HG03439 (cell line): ENCODE data around the gene ASH1L.
"Not testable (repeated sequence)": the region's sequence is repeated elsewhere in the genome, so short reads cannot be mapped to it uniquely, and the experiment has no call there.

ENCODE experiments used
- ATAC-seq: cut with Tn5 transposase; IDR thresholded peaks from one replicate; pipeline ENCODE4 v1.9.1; 2021; ENCODE audit warnings: mild to moderate bottlenecking, moderate library complexity; ENCODE audit not compliant: unreplicated experiment

ASH1L gene, protein sequence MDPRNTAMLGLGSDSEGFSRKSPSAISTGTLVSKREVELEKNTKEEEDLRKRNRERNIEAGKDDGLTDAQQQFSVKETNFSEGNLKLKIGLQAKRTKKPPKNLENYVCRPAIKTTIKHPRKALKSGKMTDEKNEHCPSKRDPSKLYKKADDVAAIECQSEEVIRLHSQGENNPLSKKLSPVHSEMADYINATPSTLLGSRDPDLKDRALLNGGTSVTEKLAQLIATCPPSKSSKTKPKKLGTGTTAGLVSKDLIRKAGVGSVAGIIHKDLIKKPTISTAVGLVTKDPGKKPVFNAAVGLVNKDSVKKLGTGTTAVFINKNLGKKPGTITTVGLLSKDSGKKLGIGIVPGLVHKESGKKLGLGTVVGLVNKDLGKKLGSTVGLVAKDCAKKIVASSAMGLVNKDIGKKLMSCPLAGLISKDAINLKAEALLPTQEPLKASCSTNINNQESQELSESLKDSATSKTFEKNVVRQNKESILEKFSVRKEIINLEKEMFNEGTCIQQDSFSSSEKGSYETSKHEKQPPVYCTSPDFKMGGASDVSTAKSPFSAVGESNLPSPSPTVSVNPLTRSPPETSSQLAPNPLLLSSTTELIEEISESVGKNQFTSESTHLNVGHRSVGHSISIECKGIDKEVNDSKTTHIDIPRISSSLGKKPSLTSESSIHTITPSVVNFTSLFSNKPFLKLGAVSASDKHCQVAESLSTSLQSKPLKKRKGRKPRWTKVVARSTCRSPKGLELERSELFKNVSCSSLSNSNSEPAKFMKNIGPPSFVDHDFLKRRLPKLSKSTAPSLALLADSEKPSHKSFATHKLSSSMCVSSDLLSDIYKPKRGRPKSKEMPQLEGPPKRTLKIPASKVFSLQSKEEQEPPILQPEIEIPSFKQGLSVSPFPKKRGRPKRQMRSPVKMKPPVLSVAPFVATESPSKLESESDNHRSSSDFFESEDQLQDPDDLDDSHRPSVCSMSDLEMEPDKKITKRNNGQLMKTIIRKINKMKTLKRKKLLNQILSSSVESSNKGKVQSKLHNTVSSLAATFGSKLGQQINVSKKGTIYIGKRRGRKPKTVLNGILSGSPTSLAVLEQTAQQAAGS (N-terminal part only)

DNA sequence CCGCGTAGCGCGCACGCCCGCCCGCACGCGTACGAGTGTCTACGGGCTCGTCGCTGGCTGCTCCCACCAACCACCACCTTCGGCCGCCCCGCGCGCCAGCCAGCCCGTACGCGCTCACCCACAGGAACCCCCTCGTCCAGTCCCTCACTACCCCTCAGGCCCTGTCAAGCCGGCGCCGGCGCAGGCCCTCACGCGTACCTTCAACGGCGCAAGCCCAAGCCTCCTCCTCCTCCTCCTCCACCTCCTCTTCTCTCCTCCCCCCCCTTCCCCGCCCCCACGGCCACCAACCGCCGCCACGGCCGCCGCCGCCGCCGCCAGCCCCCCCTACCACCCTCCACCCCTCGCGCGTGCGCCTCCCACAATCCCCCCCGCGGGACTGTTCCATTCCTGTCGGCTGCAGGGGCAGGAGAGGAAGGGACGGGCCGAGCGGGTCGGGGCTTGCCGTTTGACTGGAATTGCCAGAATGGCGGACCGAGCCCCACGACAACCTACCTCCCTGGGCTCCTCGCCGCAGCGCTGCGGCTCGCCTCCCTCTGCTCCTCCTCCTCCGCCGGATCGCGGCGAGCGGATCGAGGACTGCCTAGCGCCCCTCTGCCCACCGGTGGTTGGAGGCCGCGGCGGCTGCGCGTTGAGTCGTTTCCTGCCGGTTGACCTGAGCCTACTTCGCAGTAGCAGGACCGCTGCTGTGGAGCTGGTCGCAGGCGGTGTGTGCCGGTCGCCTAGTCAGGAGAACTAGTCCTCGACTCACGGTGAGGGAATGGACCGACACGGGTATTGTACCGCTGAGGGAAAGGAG, at the start of gene ASH1L:
Gene ASH1L (minus strand): TSS at position 223 of the 796 bp plus-strand sequence. CDS start 41,284 bp downstream, outside the sequence.
- ATAC-seq: peak; percentile 78

DNA sequence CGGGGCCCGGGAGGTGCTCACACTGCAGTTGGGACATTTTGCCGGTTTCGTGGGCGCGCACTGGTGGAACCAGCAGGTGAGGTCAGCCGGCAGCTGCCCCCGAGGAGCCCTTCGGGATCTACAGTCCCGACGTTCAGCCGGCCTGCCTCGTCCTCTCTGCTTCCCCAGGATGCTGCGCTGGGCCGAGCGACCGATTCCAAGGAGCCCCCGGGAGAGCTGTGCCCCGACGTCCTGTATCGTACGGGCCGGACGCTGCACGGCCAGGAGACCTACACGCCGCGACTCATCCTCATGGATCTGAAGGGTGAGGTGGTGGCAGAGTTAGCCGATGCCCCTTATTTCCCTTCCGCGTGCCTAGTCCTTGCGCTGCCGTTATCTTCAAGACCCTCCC, 47.6 kb upstream of the ASH1L start:
- peak; percentile 22 for ATAC-seq

DNA sequence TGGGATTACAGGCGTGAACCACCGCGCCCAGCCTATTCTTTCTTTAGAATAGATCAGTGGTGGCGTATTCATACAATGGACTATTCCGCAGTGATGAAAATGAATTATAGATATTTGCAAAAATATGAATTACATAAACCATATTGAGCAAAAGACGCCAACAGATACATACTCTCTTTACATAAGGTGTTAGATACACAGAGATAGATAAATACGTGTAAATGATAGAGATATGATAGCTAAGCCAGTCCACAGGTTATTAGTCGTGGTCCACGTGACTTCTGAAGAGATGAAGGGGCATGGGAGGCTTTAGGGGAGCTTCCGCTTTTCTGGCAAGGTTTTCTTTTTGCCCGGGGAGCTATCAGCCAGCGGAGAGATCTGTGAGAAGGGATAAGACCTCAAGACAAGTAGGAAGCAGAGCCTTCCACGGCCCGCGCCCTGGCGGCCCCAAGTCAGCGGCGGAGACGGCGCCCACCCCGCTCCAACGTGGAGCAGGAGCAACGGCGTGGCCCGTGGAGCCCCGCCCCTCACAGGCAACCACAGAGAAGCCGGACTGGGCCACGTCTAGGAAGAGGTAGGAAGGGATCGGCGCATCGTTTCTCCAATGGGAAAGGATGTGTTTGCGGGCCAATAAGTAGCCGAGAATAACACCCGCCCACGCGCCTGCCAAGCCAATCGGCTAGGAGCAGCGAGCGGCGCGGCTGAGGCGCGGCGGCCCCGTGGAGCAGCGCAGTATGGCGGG, 47.1 kb upstream of the ASH1L start, which contains the start of gene MSTO1:
Gene MSTO1 (plus strand): TSS at position 704 of the 742 bp plus-strand sequence. CDS start 31 bp downstream, at position 735.
- ATAC-seq: peak; percentile 89

DNA sequence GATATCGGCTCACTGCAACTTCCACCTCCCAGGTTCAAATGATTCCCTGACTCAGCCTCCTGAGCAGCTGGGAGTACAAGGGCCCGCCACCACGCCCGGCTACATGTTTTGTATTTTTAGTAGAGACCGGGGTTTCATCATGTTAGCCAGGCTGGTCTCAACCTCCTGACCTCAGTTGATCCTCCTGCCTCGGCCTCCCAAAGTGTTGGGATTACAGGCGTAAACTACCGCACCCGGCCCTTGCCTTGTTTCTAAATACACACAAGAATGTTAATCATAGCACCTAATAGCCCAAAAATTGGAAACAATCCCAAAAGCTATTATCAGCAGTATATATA, 46.3 kb upstream of the ASH1L start:
- ATAC-seq: no peak

DNA sequence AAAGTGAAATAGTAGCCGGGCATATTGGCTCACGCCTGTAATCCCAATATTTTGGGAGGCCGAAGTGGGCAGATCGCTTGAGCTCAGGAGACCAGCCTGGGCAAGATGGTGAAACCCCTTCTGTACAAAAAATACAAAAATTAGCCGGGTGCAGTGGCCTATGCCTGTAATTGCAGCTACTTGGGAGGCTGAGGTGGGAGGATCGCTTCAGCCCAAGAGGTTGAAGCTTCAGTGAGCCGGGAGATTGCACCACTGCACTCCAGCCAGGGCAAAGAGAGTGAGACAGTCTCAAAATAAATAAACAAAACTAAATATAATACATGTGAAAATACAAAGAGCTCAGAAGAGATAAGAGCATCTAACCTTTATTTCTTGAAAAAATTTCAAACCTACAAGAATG, 45.1 kb upstream of the ASH1L start:
- no peak for ATAC-seq

DNA sequence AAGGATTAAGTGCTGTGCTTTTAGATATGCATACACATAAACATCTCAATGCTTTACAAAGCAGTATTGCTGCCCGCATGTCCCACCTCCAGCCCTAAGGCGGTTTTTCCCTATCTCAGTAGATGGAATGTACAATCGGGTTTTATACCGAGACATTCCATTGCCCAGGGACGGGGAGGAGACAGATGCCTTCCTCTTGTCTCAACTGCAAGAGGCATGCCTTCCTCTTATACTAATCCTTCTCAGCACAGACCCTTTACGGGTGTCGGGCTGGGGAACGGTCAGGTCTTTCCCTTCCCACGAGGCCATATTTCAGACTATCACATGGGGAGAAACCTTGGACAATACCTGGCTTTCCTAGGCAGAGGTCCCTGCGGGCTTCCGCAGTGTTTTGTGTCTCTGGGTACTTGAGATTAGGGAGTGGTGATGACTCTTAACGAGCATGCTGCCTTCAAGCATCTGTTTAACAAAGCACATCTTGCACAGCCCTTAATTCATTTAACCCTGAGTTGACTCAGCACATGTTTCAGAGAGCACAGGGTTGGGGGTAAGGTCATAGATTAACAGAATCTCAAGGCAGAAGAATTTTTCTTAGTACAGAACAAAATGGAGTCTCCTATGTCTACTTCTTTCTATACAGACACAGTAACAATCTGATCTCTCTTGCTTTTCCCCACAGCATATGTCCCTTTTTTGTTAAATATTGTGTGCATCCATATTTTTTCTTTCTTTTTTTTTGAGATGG, 37.4 kb upstream of the ASH1L start:
- ATAC-seq: not testable (repeated sequence)

DNA sequence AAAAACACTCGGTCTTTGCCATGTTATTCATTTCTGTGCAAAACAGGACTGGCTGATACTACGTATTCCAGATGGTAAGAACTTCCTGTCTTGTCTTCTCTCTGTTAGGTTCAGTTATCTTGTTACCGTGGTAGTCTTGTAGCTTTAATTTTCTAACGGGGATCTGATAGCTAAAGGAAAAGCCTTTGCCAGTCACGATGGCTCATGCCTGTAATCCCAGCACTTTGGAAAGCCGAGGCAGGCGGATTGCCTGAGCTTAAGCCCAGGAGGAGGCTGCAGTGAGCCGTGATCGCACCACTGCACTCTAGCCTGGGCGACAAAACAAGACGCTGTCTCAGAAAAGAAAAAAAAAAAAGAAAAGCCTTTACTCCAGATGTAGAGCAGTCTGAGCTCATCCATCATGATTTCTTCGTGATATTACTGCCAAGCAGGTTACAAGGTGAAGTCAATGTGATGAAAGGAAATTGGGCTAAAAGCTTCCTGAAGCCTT, 36.3 kb upstream of the ASH1L start:
- ATAC-seq: no peak

DNA sequence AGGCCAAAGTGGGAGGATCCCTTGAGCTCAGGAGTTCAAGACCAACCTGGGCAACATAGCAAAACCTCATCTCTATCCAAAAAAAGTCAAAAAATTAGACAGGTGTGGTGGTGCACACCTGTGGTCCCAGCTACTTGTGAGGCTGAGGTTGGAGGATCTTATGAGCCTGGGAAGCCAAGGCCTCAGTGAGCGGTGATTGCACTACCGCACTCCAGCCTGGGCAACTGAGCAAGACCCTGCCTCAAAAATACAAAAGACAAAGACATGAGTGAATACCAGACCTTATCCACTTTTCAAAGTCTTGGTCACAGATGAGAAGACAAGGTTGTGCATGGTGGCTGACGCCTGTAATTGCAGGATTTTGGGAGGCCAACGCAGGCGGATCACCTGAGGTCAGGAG, 34.3 kb upstream of the ASH1L start:
- ATAC-seq: no peak

DNA sequence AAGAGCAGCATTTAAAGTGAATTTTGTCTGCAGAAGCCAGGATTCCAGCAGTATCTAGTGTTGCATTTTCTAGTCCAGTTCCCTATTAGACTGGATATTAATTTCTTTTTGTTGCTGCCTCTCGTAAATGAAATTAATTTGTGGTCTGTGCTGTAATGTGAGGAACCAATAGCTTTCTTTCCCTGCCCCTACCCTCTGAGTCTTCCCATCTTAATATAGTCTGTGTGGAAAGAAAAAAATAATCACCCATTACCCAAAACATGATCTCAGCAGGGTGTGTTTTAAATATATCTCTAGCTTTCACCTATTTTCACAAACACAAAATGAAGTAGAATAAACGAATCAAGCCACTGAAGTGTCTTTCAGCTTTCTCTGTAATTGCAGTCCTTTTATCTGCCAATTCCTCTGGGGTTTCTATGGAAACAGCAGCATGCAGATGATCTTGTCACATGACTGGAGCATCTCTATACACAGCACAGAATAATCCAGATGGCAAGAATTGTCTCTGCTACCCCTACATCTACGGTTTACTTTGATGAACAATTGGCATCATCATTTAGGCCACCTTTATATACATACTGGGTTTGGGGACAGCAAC, 33.4 kb upstream of the ASH1L start:
- ATAC-seq: not testable (repeated sequence)

DNA sequence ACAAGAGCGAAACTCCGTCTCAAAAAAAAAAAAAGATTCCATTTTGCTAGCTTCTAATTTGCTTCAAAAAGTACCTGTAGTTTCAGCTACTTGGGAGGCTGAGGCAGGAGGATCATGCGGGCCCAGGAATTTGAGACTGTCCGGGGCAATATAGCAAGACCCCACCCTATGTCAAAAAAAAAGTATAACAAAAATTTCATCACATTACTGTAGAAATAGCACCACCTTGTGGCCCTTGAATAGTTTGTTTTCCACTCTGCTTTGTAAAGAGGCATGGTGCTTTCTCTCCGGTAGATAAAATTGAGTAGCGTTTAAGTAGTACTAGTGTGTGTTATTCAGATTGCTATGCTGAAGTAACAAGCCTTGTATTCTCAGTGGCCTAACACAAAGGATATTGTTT, 29.2 kb upstream of the ASH1L start:
- no peak for ATAC-seq

DNA sequence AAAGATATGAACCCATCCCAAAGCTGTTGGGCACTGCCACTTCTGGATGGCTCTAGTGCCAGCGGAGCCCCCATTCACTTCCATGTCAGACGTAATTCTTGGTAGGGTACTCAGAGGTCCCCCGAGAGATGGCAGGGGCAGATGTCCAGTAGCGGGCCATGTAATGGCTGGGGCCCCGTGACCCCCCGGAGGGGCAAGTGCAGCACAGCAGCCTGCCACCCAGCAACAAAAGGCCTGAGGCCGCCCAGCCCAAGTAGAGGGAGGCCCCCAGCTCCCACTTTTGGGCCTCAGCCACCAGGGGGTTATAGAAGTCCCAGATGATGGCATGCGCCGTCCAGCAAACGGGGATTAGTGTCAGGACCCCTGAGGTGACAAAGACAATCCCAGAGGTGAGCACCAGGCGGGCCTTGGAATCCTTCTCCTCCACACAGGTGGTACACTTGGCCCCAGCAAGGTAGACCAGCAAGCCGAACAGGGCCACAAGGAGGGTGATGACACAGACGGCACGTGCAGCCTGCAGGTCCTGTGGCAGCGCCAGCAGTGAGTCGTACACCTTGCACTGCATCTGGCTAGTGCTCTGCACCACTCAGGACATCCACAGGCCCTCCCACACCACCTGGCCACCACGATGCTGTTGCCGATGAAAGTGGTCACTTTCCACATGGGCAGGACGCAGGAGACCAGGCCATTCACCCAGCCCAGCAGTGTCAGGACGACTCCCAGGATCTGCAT, 28.1 kb upstream of the ASH1L start:
- not testable (repeated sequence) for ATAC-seq

DNA sequence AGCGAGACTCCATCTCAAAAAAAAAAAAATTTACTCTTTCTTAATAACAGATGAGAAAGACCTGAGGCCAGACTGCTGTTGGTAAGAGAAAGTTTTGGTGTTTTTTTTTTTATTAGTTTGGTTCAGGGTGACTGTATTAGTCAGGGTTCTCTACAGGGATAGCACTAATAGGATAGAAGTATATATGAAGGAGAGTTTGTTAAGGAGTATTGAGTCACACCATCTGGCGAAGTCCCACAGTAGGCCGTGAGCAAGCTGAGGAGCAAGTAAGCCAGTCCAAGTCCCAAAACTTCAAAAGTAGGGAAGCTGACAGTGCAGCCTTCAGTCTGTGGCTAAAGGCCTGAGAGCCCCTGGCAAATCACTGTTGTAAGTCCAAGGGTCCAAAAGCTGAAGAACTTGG, 26.7 kb upstream of the ASH1L start:
- ATAC-seq: not testable (repeated sequence)

DNA sequence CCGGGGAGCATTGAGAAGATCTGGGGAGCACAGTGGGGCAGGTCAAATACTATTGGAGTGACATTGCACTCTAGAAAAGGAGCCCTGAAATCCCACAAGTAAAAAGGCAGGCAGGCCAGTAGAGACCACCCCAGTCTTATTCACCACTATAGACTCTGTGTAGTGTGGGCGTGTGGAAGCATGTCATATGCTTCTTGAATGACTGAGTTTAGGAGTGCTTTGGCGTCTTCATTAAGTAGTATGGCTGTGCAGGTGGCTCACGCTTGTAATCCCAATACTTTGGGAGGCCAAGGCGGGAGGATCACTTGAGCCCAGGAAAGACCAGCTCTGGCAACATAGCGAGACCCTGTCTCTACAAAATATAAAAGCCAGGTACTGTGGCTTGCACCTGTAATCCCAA, 21.2 kb upstream of the ASH1L start:
- ATAC-seq: not testable (repeated sequence)

DNA sequence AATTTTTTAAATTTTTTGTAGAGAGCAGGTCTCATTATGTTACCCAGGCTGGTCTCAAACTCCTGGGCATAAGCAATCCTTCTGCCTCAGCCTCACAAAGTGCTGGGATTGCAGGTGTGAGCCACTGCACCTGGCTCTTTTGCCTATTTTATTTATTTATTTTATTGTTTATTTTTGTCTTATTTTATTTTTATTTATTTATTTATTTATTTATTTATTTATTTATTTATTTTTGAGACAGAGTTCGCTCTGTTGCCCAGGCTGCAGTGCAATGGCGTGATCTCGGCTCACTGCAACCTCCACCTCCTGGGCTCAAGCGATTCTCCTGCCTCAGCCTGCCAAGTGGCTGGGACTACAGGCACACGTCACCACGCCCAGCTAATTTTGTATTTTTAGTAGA, 13.0 kb upstream of the ASH1L start:
- not testable (repeated sequence) for ATAC-seq

DNA sequence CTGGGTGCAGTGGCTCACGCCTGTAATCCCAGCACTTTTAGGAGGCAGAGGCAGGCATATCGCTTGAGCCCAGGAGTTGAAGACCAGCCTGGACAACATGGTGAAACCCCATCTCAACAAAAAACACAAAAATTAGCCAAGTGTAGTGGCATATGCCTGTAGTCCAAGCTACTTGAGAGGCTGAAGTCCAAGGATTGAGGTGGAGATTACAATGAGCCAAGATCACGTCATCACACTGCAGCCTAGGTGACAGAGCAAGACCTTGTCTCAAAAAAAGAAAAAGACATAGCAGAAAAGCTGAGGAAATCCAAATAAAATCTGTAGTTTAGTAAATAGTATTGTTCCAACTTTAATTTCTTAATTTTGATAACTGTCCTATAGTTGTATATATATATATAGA, 11.5 kb upstream of the ASH1L start:
- ATAC-seq: no peak

DNA sequence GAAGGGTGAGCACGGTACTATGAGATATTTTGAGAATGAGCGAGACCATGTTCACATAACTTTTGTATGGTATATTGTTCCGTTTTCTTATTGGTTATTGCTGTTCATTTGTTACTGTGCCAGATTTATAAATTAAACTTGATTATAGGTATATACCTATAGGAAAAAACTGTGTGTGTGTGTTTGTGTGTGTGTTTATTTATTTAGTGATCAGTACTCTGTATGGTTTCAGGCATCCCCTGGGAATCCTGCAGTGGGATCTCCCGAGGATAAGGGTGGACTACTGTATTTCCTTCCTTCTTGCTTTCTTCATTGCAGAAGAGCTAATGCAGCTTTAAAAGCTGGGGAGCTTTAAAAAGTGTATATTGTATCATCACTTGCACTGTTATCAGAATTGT, 8.0 kb upstream of the ASH1L start:
- ATAC-seq: no peak

DNA sequence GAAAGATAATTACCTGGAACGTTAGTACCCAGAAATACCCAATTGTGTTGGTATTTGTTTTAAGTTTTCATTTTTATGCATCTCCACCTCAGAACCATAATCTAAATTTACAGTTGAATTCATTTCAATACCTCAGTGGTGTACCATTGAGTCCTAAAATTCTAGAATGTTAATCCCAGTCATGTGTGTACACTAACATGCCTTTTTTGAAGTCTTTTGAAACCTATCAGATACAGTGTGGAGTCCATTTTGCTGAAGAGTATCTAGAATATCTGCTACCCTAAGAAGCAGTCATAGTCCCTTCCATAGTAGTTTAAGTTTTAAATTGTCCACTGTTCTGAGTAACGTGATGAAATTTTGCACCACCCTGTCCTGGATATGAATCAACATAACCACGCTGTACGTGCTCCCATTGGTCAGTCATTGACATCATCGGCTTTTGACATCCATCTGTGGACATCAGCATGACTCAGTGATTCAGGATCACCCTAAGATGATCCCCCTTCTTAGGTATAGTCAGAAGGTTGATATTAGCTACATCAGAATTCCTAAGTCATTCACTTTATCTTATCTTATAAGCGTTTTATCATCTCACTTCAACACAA, 7.5 kb upstream of the ASH1L start:
- no peak for ATAC-seq
